ENCODE results near the gene IPMK. TPM values are rescaled to one million over a fixed set of nuclear protein-coding genes. Genes with fewer than 3 reads are reported as not detected.
"Not testable (repeated sequence)": the region's sequence is repeated elsewhere in the genome, so short reads cannot be mapped to it uniquely, and the experiment has no call there.

The IPMK gene
- total RNA-seq, 1 experiment from 2014 or later: 7.2 TPM

GRCh38 chr10:58237014-58237834 lies 30.5 kb downstream of the IPMK start:
- no CpG with 5 or more reads among the region's 3 CpGs for WGBS (ENCODE audit: extremely low coverage, insufficient read length, low lambda C conversion rate)
- H3K9ac ChIP-seq (ENCODE audit: extremely low read depth, insufficient read length, low read length): no peak overlapping the region
- H3K27ac Mint-ChIP-seq: no peak overlapping the region

GRCh38 chr10:58229856-58230255 lies 37.8 kb downstream of the IPMK start:
- H2BK5ac ChIP-seq (ENCODE audit: insufficient read length, low read length); H4K5ac ChIP-seq (ENCODE audit: insufficient read length, low read depth, low read length); H3K4me1 ChIP-seq (ENCODE audit: insufficient read depth, low read length); H3K27me3 ChIP-seq (ENCODE audit: insufficient read depth, low read length); H3K27me3 Mint-ChIP-seq (ENCODE audit: low read depth); H4K91ac ChIP-seq (ENCODE audit: insufficient read length, low read depth, low read length); H3K14ac ChIP-seq (ENCODE audit: insufficient read depth, low read length); H2BK20ac ChIP-seq (ENCODE audit: low read depth, low read length, poor library complexity, severe bottlenecking); H3K9me3 Mint-ChIP-seq; H3K4me2 ChIP-seq (ENCODE audit: insufficient read depth, insufficient read length, low read length); H3K4ac ChIP-seq (ENCODE audit: low read depth, low read length); H4K8ac ChIP-seq (replicated peaks; ENCODE audit: insufficient read length, low read depth, low read length); H2BK120ac ChIP-seq (ENCODE audit: low read depth, low read length, poor library complexity, severe bottlenecking); H3K79me1 ChIP-seq (ENCODE audit: insufficient read depth, low read depth, low read length, poor library complexity, severe bottlenecking); H3K56ac ChIP-seq (ENCODE audit: insufficient read length, low read depth, low read length); H2BK12ac ChIP-seq (ENCODE audit: insufficient read length, low read depth, low read length); H2AK5ac ChIP-seq (ENCODE audit: insufficient read length, low read length); H2BK15ac ChIP-seq (ENCODE audit: low read depth, low read length); H3K18ac ChIP-seq (ENCODE audit: insufficient read length, low read depth, low read length); H3K9me3 ChIP-seq (ENCODE audit: control insufficient read depth, low read depth, low read length); H3K4me1 Mint-ChIP-seq; H3K27ac ChIP-seq (ENCODE audit: insufficient read length, low read depth, low read length); H2AFZ ChIP-seq (ENCODE audit: low read length); H3K23ac ChIP-seq (ENCODE audit: insufficient read length, low read depth, low read length); H3T11ph ChIP-seq (ENCODE audit: low read length); H3K23me2 ChIP-seq (ENCODE audit: insufficient read length, low read depth, low read length, poor library complexity, severe bottlenecking); H3K79me2 ChIP-seq (ENCODE audit: insufficient read depth, low read length); H4K20me1 ChIP-seq (ENCODE audit: control insufficient read depth, insufficient read depth, insufficient read length); H3K9ac ChIP-seq (ENCODE audit: extremely low read depth, insufficient read length, low read length): not testable (repeated sequence)
- DNase-seq: peak; percentile 52
- H3K36me3 Mint-ChIP-seq (ENCODE audit: insufficient read depth in 1 of 3, low read depth in 3 of 3): peaks cover 37 to 48% (median 44%) of the 10 kb centered on the region in 3 experiments
- WGBS (ENCODE audit: extremely low coverage, insufficient read length, low lambda C conversion rate): no CpG with 5 or more reads among the region's 7 CpGs
- H3K27ac Mint-ChIP-seq: peak overlapping the region; percentile 87 to 96 (median 92); a peak in 6 of 7 replicates
- peak overlapping the region in 1 of 2 experiments; percentile 6; a peak in 1 of 5 replicates for H3K4me3 Mint-ChIP-seq

More at GRCh38 chr10:58237014-58237834, 30.5 kb downstream of the IPMK start:
- H4K20me1 ChIP-seq (ENCODE audit: control insufficient read depth, insufficient read depth, insufficient read length): no peaks in the 10 kb centered on the region
- H3K79me1 ChIP-seq (ENCODE audit: insufficient read depth, low read depth, low read length, poor library complexity, severe bottlenecking): no peaks in the 10 kb centered on the region
- H3T11ph ChIP-seq (ENCODE audit: low read length): no peak overlapping the region
- no peak for TF ChIP-seq CTCF (conservative IDR thresholded peaks at IDR 0.05)
- no peak overlapping the region for H3K27ac ChIP-seq (ENCODE audit: insufficient read length, low read depth, low read length)
- DNase-seq: no peak
- H3K14ac ChIP-seq (ENCODE audit: insufficient read depth, low read length): no peak overlapping the region
- H2BK15ac ChIP-seq (ENCODE audit: low read depth, low read length): no peak overlapping the region
- no peak overlapping the region for H2AK5ac ChIP-seq (ENCODE audit: insufficient read length, low read length)
- H3K4me1 ChIP-seq (ENCODE audit: insufficient read depth, low read length): peaks cover 2% of the 10 kb centered on the region; the same call in 1 of the 2 replicates
- Mint-ChIP-seq H3K36me3 (ENCODE audit: insufficient read depth in 1 of 3, low read depth in 3 of 3) (peaks cover 35 to 51% (median 45%) of the 10 kb centered on the region in 3 experiments), H3K4me1 (peaks cover 19 to 23% of the 10 kb centered on the region in 2 experiments), H3K4me3 (no peak overlapping the region), H3K27me3 (ENCODE audit: low read depth) (no peaks in the 10 kb centered on the region), H3K9me3 (peaks cover 11 to 13% of the 10 kb centered on the region in 2 experiments)
- no peak overlapping the region for H3K56ac ChIP-seq (ENCODE audit: insufficient read length, low read depth, low read length)
- H2BK5ac ChIP-seq (ENCODE audit: insufficient read length, low read length): no peak overlapping the region
- H4K5ac ChIP-seq (ENCODE audit: insufficient read length, low read depth, low read length): no peak overlapping the region
- no peak overlapping the region for H2BK12ac ChIP-seq (ENCODE audit: insufficient read length, low read depth, low read length)
- H3K18ac ChIP-seq (ENCODE audit: insufficient read length, low read depth, low read length): no peak overlapping the region
- no peaks in the 10 kb centered on the region for H3K79me2 ChIP-seq (ENCODE audit: insufficient read depth, low read length)
- no peak overlapping the region for H4K8ac ChIP-seq (replicated peaks; ENCODE audit: insufficient read length, low read depth, low read length)
- no peak overlapping the region for H2AFZ ChIP-seq (ENCODE audit: low read length)
- H4K91ac ChIP-seq (ENCODE audit: insufficient read length, low read depth, low read length): no peak overlapping the region
- no peak overlapping the region for H3K4ac ChIP-seq (ENCODE audit: low read depth, low read length)
- H2BK20ac ChIP-seq (ENCODE audit: low read depth, low read length, poor library complexity, severe bottlenecking): no peak overlapping the region
- H3K4me2 ChIP-seq (ENCODE audit: insufficient read depth, insufficient read length, low read length): no peak overlapping the region
- no peaks in the 10 kb centered on the region for H3K27me3 ChIP-seq (ENCODE audit: insufficient read depth, low read length)
- no peak overlapping the region for H2BK120ac ChIP-seq (ENCODE audit: low read depth, low read length, poor library complexity, severe bottlenecking)
- no peaks in the 10 kb centered on the region for H3K9me3 ChIP-seq (ENCODE audit: control insufficient read depth, low read depth, low read length)
- no peaks in the 10 kb centered on the region for H3K23me2 ChIP-seq (ENCODE audit: insufficient read length, low read depth, low read length, poor library complexity, severe bottlenecking)
- no peak overlapping the region for H3K23ac ChIP-seq (ENCODE audit: insufficient read length, low read depth, low read length)
